Occipital lobe (tissue), 2 donors: ENCODE data around the gene NOTO. TPM values are rescaled to one million over a fixed set of nuclear protein-coding genes. Genes with fewer than 3 reads are reported as not detected.
"Not testable (repeated sequence)": the region's sequence is repeated elsewhere in the genome, so short reads cannot be mapped to it uniquely, and the experiment has no call there.

Experiments used
- DNase-seq: peaks from one replicate; lab custom pipeline; 2025; lab: John Stamatoyannopoulos, UW
- total RNA-seq: library from RNA; depleted of rRNA; stranded (reverse); fragments of >200 nt; gene quantifications from one replicate; pipeline ENCODE4 v1.2.3, GENCODE V29; 2014

Gene NOTO, protein sequence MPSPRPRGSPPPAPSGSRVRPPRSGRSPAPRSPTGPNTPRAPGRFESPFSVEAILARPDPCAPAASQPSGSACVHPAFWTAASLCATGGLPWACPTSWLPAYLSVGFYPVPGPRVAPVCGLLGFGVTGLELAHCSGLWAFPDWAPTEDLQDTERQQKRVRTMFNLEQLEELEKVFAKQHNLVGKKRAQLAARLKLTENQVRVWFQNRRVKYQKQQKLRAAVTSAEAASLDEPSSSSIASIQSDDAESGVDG
- not detected for total RNA-seq

- DNase-seq, result no peak
Measured at GRCh38 chr2:73202156-73203054, at the start of gene NOTO. Gene NOTO (plus strand): TSS chr2:73202574. CDS start chr2:73202667, 93 bp downstream.

DNA sequence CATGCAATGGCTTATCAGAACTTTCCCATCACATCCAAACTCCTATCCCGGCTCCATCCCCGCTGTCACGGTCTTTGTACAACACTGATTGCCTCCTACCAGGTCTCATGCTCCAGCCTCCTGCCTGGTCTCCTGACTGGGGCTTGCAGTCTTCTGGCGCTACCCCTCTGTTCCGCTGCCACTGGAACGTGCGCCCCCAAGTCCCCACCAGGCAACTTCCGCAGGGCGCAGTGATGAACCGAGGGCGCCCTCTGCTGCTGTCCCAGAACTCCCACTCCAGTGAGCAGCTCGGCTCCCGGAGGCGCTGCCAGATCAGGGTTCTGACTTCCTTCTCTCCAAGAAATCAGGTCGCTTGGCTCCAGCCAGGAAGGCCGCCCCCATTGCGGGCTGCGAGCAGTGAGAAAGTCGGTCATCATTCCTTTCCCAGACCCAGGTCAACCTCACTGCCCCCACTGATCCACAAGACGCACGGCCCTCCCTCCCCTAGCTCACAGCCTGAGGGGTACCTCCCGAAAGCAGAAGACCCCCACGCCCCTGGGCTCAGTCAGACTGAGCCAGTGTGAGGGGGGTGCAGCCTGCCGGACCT is 45.7 kb upstream of the NOTO start:
- DNase-seq, result peak; percentile 38

DNA sequence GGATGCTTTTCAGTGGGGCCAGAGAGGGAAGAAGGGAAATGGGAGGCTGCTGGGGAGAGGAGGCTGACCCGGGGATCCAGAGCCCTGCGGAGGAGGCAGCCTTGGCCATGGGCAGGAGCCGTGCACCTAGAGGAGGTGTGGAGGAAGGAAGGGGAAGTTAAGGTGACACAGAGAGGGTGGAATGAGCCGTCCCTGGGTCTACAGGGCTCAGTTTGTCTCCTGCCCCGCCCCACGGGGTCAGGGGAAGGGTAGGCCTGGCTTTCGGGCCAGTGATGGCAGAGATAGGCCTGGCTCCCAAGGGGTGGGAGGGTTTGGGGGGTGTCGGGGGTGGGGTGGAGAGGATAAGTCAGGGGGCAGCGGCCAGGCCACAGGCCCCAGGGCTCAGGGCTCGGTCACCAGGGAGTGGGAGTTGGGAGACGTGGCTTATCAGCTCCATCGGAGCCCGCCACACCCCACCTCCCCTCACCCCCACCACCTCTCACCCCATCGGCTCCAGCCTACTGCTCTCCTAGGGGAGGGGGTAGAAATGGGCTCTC is 39.5 kb upstream of the NOTO start:
- DNase-seq, result no peak

DNA sequence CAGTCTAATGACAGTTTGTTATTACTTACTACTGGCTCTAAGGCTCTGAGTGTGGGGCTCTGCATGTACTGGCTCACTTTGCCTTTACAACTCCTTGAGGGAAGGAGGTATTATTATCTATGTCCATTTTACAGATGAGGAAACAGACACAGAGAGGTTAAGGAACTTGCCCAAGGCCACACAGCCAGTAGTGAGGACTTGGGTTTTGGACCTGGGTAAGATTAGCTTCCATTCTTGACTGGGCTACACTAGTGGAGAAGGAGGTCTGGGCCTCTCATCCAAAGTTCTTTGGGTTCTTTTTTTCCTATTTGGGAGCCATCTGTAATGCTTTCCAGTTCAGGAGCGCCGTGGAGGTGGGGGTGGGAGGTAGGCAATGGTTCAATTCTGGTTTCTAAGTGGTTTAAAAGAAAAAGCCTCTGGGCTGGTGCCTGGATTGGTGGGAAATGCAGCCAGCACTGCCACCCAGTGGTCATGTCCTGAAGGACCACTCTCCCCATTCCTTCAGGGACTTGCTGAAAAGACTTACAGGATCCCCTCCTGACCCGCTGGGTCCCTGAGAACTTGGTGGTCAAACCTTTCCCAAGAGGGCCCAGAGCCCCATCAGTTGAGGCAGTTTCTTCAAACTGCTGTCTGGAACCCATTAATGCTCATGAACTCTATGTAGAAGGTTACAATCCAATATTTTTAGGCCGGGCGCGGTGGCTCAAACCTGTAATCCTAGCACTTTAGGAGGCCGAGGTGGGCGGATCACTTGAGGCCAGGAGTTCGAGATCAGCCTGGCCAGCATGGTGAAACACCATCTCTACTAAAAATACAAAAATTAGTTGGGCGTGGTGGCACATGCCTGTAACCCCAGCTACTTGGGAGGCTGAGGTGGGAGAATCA is 38.6 kb upstream of the NOTO start:
- peak; percentile 24 for DNase-seq

DNA sequence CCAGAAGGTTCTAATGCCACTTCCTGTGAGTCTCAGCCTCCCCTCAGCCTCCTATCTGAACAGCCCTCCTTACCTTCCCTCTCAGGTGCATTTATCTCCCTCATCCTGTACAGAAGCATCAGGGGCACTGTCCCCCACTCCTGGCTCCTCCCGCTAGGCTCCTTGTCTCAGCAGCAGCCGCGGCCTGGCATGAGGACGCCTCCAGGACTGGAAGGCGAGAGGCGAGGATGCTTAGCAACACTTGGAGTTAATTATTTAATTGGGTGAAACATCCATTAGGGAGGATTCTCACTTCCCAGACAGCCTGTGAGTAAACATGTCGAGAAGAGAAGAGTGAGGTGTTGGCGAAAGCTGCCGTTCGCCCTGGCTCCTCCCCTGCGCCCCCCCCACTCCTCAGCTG is 36.4 kb upstream of the NOTO start:
- DNase-seq, result not testable (repeated sequence)

DNA sequence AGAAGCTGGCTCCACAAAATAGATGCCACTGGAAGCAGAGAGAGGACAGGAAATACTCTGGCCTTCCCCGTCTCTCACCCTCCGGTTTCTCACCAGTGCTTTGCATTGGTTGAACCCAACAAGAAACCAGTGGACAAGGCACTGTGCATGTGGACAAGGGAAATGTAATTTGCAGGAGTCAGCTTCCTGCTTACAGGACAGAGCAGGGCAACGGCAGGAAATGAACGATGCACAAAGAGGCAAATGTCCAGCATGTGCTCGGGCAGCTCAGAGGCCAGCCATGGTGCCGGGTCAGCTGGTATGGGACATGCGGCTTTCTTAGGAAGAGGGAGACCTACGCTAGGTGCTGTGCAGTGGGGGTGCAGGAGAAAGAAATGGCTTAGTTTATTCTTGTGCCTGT is 35.6 kb upstream of the NOTO start:
- not testable (repeated sequence) for DNase-seq

DNA sequence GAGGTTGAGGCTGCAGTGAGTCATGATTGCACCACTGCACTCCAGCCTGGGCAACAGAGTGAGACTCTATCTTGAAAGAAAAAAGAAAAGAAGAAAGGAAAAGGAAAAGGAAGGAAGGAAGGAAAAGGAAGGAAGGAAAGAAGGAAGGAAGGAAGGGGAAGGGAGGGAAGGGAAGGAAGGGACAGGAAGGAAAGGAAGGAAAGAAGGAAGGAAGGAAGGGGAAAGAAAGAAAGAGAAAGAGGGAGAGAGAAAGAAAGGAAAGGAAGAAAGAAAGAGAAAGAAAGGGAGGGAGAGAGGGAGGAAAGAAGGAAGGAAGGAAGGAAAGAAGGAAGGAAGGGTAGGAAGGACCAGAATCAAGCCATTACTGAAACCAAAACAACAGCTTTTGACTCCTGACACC is 34.0 kb upstream of the NOTO start:
- not testable (repeated sequence) for DNase-seq

DNA sequence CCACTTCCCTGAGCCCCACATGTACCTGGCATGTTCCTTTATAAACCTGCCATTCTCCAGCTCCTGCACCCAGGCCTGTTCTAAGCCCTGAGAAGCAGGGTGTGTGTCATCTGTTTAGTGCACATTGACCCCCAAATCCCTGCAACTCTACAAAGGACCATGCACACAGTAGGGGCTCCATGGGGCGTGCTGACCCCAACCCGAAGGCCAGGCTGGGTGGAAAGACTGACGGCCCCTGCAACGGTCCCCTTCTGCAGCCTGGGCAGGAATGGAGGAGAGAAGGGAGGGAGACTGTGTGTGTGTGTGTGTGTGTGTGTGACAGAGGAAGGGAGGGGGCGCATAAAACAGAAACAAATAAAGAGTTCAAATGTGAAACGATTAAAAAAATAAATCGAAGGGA is 32.0 kb upstream of the NOTO start:
- DNase-seq, result not testable (repeated sequence)

- peak; percentile 14 for DNase-seq
Measured at GRCh38 chr2:73172963-73173362, 29.4 kb upstream of the NOTO start.

- no peak for DNase-seq
Measured at GRCh38 chr2:73173781-73174180, 28.6 kb upstream of the NOTO start.

GRCh38 chr2:73174244-73174643 is 28.1 kb upstream of the NOTO start:
- DNase-seq, result no peak

DNA sequence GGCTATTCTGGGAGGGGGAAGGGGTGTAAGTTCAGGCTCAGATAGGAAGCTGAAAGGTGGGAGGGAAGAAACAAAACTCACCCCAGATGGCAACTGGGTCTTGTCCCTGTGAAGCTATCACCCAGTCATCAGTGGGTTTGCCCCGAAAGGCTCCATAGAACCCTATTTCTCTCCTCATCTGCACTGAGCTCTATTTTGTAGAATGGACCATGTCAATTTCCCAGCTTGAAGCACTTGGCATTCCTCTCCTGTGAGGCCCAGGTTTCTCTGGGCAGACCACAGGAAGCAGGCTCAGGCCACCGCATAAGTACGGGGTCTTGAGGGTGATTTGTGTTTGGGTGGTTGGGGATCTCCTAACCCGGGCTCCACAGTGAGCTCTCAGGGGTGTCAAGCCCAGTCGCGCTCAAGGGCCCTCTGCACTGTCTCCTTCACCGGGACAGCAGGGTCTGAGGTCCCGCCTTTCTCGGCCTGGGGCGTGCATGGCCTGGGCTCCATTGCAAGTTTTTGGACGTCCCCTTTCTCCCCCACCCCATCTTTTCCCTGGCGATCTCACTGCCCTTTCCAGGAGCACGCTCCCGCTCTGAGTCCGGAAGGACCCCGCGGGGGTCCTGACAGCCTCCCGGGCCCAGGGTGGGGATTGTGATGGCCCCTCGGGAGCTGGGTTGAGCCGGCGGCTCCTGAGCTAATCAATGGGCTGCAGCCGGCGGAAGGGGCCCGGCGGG is 27.3 kb upstream of the NOTO start:
- no peak for DNase-seq

GRCh38 chr2:73175663-73176204 is 26.6 kb upstream of the NOTO start:
- DNase-seq, result peak; percentile 35

DNA sequence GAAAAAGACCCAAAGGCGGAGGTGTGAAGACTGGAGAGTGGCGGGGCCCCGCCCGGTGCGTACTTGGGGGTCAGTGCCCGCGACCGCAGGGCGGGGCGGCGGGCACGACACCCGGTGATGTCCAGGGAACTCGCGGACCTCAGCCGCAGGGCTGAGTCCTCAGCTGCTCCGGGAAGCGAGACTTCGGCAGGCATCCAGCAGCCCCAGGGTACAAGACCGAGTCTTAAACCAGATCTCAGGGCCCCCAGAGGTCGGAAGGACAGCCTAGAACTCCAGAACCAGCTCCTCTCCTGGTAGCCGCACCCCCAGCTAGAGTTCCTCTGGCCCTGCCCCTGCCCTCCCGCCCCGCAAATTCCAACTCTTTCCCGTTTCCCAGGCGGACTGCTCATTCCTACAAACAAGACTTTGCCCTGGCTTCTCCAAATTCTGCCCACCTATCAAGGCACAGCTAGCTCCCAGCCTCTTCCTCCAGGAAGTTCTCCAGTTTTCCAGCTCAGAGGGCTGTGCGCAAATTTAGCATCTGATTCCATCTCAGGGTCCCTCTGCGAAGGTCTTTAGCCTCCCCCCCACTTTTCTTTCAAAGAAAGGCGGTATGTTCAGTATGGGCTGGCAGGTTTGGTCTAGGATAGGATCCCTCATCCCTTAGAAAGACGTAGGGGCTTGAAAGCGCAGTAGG is 26.0 kb upstream of the NOTO start:
- no peak for DNase-seq

DNA sequence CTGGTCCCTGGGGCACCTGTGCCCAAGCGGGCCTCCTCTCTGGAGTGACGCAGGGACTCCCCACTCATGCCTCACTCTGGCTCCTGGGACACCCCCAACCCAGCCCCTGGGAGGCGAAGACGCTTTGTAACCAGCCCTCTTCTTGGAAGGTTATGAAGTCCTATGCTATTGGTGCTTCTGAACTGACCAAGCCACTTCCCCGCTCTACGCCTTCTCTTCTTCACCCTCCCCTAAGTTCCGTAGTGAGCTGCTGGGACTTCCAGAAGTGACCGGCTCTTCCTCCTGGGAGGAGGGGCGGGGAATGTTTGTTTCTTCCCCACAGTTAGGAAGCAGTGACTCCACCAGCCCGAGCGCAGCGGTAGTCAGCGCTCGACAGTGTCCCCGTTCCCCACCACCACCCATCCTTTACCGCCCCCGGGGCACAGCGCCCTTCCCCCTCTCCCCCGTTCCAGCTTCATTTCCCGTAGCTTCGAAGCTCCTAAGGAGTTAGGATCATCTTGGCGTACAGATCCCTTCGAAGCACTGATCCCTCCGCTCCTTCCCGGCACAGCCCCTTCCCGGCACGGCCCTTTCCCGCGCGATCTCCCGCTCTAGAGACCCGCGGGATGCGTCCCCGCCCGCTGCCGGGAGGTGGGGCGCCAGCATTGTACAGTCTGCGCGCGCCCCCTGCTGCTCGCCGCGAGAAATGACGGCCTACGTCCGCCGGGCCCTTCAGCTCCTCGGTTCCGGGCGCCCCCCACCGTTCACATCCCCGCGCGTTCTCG is 25.3 kb upstream of the NOTO start:
- peak; percentile 73 for DNase-seq

GRCh38 chr2:73177645-73178255 is 24.6 kb upstream of the NOTO start:
- DNase-seq, result no peak

- no peak for DNase-seq
Measured at GRCh38 chr2:73185965-73186364, 16.4 kb upstream of the NOTO start.

DNA sequence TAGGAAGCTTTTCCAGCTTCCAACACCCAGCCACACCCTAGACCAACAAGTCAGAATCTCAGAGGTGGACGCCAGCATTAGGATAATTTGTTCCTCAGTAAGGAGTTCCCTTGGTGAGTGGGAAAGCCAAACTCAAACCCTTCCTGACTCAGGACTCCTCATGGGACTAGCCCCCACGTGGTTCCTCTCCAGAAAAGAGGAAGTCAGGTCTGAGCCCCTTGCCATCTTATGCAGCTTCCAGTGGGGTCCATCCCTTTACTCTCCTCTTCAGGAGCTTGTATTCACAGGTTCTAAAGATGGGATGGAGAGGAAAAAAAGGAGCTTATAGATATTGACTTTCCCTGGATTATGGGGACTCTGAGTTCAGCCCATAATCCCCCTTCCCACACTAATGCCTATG is 14.8 kb upstream of the NOTO start:
- no peak for DNase-seq
